SK-N-MC (cell line): ENCODE data around the gene CYSRT1.

ENCODE experiments used
- EZH2 ChIP-seq: fragments of 200-600 bp; sonication (generic); IDR thresholded peaks from one replicate; pipeline ENCODE4 v1.6.1; 2017; ENCODE audit warnings: antibody characterized with exemption
- POLR2AphosphoS5 ChIP-seq: IDR thresholded peaks from 2 replicates; pipeline ENCODE4 v1.6.1; 2012; ENCODE audit warnings: mild to moderate bottlenecking, low read depth, low read length, borderline replicate concordance

DNA sequence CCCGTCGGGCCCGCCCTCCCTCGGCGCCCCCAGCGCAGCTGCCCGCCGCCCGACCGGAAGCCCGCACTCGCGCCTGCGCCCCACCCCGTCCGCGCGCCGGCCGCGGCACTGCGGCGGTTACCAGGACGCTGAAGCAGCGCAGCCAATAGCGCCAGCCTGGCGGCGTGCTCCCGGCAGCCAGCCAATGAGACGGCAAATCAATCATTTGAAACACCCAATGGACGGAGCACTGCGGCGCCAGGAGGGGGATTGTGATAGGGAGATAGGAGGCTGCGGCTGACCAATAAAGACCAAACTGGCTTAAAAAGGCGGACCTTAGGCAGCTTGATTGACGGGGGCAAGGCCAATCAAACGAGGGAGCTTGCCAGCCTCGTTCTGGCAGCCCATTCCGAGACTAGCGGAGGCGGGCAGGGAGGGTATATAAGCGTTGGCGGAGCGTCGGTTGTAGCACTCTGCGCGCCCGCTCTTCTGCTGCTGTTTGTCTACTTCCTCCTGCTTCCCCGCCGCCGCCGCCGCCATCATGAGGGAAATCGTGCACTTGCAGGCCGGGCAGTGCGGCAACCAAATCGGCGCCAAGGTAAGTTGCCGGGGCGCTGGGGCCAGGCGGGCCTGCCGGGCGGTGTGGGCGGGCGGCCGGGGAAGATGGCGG, 16.0 kb downstream of the CYSRT1 start, which contains the start of gene TUBB4B:
- TF ChIP-seq EZH2 (no peak), POLR2AphosphoS5 (peak; percentile 100)
